ENCODE results near the gene ZNF536. TPM values are rescaled to one million over a fixed set of nuclear protein-coding genes. Genes with fewer than 3 reads are reported as not detected.

The ZNF536 gene
- total RNA-seq, 1 experiment from 2014 or later = not detected

- Histone ChIP-seq H3K4me1 (replicated peaks; ENCODE audit: insufficient read depth) (no peaks in the 10 kb centered on the region), H3K4me2 (no peak overlapping the region), H3K9me3 (ENCODE audit: insufficient read depth, low read depth) (no peaks in the 10 kb centered on the region), H3K79me2 (ENCODE audit: low read depth) (no peaks in the 10 kb centered on the region), H4K20me1 (ENCODE audit: insufficient read depth) (no peaks in the 10 kb centered on the region), H3F3A (ENCODE audit: insufficient read depth, low read depth) (no peaks in the 10 kb centered on the region), H3K36me3 (ENCODE audit: low read depth) (no peaks in the 10 kb centered on the region), H3K27ac (no peak overlapping the region), H2AFZ (no peak overlapping the region), H3K4me3 (no peak overlapping the region), H3K27me3 (ENCODE audit: insufficient read depth, low read depth) (peaks cover 96% of the 10 kb centered on the region), H3K9me2 (ENCODE audit: insufficient read depth) (no peaks in the 10 kb centered on the region)
- ChIA-PET CTCF (no interaction called here), POLR2A (ENCODE audit: unreplicated experiment) (no interaction called here)
- intact Hi-C loops (cut with micrococcal nuclease; ENCODE audit: unreplicated experiment) = no loop called here
- no peak for TF ChIP-seq CTCF (conservative IDR thresholded peaks at IDR 0.05)
- TF ChIP-seq EZH2 (IDR thresholded peaks at IDR 0.05; ENCODE audit: low read depth) = no peak
- DNase-seq = no peak
- BruUV-seq (replicated peaks) = no TSS peak
These were observed 78.7 kb downstream of the ZNF536 start for GRCh38 chr19:30450835-30451321.

- intact Hi-C loops (cut with micrococcal nuclease; ENCODE audit: unreplicated experiment) = no loop called here
- Histone ChIP-seq H4K20me1 (ENCODE audit: insufficient read depth) (no peaks in the 10 kb centered on the region), H3K4me3 (no peak overlapping the region), H3K4me2 (no peak overlapping the region), H3K79me2 (ENCODE audit: low read depth) (no peaks in the 10 kb centered on the region), H3F3A (ENCODE audit: insufficient read depth, low read depth) (no peaks in the 10 kb centered on the region), H3K27ac (no peak overlapping the region), H3K27me3 (ENCODE audit: insufficient read depth, low read depth) (peaks cover 90% of the 10 kb centered on the region), H3K9me3 (ENCODE audit: insufficient read depth, low read depth) (no peaks in the 10 kb centered on the region), H3K9me2 (ENCODE audit: insufficient read depth) (no peaks in the 10 kb centered on the region), H2AFZ (no peak overlapping the region), H3K4me1 (replicated peaks; ENCODE audit: insufficient read depth) (no peaks in the 10 kb centered on the region), H3K36me3 (ENCODE audit: low read depth) (no peaks in the 10 kb centered on the region)
- BruUV-seq (replicated peaks) = no TSS peak
- DNase-seq = no peak
- ChIA-PET POLR2A (ENCODE audit: unreplicated experiment) (interaction anchor here (0.7 kb wide), 1 partner anchor 875 kb away, joined by 3 read pairs; no protein-coding TSS in a partner anchor), CTCF (no interaction called here)
- TF ChIP-seq EZH2 (IDR thresholded peaks at IDR 0.05; ENCODE audit: low read depth) (no peak), CTCF (conservative IDR thresholded peaks at IDR 0.05) (no peak)
These were observed 80.7 kb downstream of the ZNF536 start for GRCh38 chr19:30452931-30453330.

GRCh38 chr19:30453743-30454142, 81.6 kb downstream of the ZNF536 start:
- TF ChIP-seq CTCF (conservative IDR thresholded peaks at IDR 0.05) = no peak
- TF ChIP-seq EZH2 (IDR thresholded peaks at IDR 0.05; ENCODE audit: low read depth) = no peak
- no peaks in the 10 kb centered on the region for H3K36me3 ChIP-seq (ENCODE audit: low read depth)
- H3K9me2 ChIP-seq (ENCODE audit: insufficient read depth) = no peaks in the 10 kb centered on the region
- no peaks in the 10 kb centered on the region for H4K20me1 ChIP-seq (ENCODE audit: insufficient read depth)
- no peaks in the 10 kb centered on the region for H3K4me1 ChIP-seq (replicated peaks; ENCODE audit: insufficient read depth)
- intact Hi-C loops (cut with micrococcal nuclease; ENCODE audit: unreplicated experiment) = no loop called here
- no peaks in the 10 kb centered on the region for H3K79me2 ChIP-seq (ENCODE audit: low read depth)
- POLR2A ChIA-PET (ENCODE audit: unreplicated experiment) = no interaction called here
- H3K27me3 ChIP-seq (ENCODE audit: insufficient read depth, low read depth) = peaks cover 86% of the 10 kb centered on the region
- BruUV-seq (replicated peaks) = no TSS peak
- no peaks in the 10 kb centered on the region for H3K9me3 ChIP-seq (ENCODE audit: insufficient read depth, low read depth)
- H3K27ac ChIP-seq = no peak overlapping the region
- H3F3A ChIP-seq (ENCODE audit: insufficient read depth, low read depth) = no peaks in the 10 kb centered on the region
- H3K4me2 ChIP-seq = no peak overlapping the region
- no peak overlapping the region for H3K4me3 ChIP-seq
- H2AFZ ChIP-seq = no peak overlapping the region
- CTCF ChIA-PET = no interaction called here
- no peak for DNase-seq
